ENCODE data around the gene CDK18.

The CDK18 gene

GRCh38 chr1:205575294-205575885, 70.9 kb downstream of the CDK18 start:
- no peak for DNase-seq

DNA sequence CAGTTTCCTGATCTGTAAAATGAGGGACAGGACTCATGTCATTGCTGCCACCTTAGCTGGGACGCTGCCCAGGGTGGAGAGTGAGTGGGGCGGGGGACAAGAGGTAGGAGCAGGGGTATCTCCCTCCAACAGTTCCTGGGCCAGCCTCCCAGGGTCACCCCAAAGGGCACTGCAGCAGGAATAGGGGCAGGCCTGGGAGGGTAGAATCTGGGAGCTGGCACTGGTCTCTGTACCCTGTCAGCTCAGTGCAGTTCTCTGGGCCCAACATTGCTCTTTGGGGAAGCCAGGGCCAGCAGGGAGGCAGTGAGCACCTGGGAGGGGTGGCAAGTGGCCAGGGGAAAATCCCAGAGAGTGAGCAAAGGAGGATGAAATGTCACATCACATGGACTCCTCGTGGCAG, 71.5 kb downstream of the CDK18 start:
- no peak for DNase-seq

DNA sequence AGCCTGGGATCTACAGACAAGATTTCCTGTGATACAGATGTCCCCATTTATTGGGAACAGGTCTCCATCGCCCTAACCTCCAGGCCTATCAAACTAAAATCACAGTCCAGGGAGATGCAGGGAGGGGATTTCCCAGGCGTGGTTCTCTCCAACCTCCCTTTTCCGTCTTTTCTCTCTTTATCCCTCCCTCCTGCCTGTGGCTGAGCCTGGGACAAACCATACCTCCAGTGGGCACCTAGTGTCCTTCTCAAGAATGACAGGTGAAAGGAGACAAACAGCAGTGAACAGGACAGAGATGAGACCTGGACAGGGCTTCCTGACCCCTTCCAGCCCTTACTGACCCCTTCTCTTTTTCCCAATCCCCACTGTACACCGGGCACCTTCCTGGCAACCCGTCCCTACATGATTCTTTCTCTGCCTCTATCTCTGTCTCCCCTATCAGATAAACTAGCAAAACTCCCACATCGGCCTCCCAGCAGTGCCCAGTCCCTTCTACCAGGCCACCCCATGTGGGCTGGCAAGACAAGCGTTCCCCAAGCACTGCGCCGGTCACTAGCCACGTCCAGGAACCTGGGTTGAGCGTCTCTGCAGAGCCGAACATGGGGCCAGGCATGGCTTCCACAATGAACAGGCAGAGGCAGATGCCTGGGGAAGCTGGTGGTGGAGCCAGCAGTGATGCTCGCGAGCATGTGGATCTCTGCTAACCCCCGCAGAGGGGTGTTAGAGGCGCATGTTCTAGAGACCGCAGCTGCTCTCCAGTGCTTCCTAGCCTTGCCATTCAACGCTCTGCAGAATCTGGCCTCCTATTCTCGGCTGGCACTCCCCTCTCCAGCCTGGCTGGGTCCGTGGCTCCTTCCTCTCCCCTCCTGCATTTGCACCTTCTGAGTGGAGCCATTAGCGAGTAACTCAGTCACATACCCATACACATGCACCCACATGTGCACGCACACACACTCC, 72.6 kb downstream of the CDK18 start:
- no peak for DNase-seq

- no peak for DNase-seq
Observed at GRCh38 chr1:205577874-205578658, 73.6 kb downstream of the CDK18 start.

- DNase-seq, result no peak
Observed at GRCh38 chr1:205578780-205579571, 74.5 kb downstream of the CDK18 start.

GRCh38 chr1:205579711-205580110, 75.2 kb downstream of the CDK18 start:
- DNase-seq, result no peak

GRCh38 chr1:205580140-205580922, 75.9 kb downstream of the CDK18 start:
- DNase-seq, result no peak

DNA sequence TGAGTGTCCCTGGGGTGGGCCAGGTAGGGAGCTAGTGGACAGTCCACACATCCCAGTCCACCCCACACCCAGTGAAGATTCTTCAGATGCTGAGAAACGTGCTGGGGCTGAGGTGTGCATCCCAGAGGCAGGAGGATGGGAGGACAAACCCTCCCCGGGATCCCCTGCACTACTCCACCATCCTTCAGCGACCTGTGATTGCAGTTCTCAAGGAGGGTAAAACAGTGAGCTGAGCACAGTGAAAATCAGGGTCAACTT, 76.4 kb downstream of the CDK18 start:
- DNase-seq, result no peak

GRCh38 chr1:205581321-205581980, 77.0 kb downstream of the CDK18 start:
- DNase-seq, result no peak

DNA sequence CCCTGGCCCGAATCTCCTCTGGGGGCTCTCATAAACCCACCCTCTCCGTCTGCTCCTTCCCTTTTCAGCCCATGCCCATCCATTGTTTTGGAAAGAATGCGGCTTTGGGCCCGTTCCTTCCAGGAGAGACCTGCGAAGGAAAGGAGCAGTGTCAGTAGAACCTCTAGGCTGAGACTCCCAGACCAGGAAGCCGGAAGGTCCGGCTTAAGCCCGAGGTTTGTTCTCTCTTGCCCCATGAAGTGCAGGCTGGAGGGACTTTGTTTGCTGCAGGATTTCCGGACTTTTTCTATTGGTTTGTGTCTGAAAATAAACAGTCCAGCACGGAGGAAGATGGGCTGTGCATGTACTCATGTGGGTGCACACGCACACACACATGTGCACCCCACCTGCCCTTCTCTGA, 77.6 kb downstream of the CDK18 start:
- DNase-seq, result no peak

All from NCI-H2227 treated with DMSO at 0.1 percent for 48 hours (cell line).